GM23338 (cell line): Measurements from ENCODE around the gene SLC7A4. TPM values are rescaled to one million over a fixed set of nuclear protein-coding genes. Genes with fewer than 3 reads are reported as not detected.

Experiments
- ATAC-seq: fragments of 200-7000 bp; cut with Tn5 transposase; 3 replicates; pipeline ENCODE4 v1.9.1; 2020
- DNase-seq: peaks from one replicate; pipeline ENCODE4 v3.0.0-alpha.2; 2015; ENCODE audit warnings: low spot score
- H2AFZ ChIP-seq: fragments of 200-600 bp; sonication (generic); 2 replicates; pipeline ENCODE4 v1.8.0; 2016; ENCODE audit warnings: antibody characterized with exemption, mild to moderate bottlenecking, moderate library complexity
- H3F3A ChIP-seq: fragments of 200-600 bp; sonication (generic); replicated peaks from 2 replicates; pipeline ENCODE4 v1.8.0; 2017; ENCODE audit warnings: antibody characterized with exemption, mixed run types, low read depth
- H3K27ac ChIP-seq: fragments of 200-600 bp; sonication (generic); 2 replicates; pipeline ENCODE4 v1.6.1; 2016; ENCODE audit warnings: low read depth
- H3K27me3 ChIP-seq: fragments of 200-600 bp; sonication (generic); 2 replicates; pipeline ENCODE4 v1.8.0; 2016; ENCODE audit warnings: mild to moderate bottlenecking, mixed run types, moderate library complexity; ENCODE audit not compliant: insufficient read depth
- H3K36me3 ChIP-seq: fragments of 200-600 bp; sonication (generic); 2 replicates; pipeline ENCODE4 v1.8.0; 2016; ENCODE audit warnings: mild to moderate bottlenecking; ENCODE audit not compliant: insufficient read depth
- H3K4me1 ChIP-seq: fragments of 200-600 bp; sonication (generic); 2 replicates; pipeline ENCODE4 v1.8.0; 2016; ENCODE audit warnings: mild to moderate bottlenecking, moderate library complexity; ENCODE audit not compliant: insufficient read depth
- H3K4me2 ChIP-seq: fragments of 200-600 bp; sonication (generic); 2 replicates; pipeline ENCODE4 v1.7.1; 2017; ENCODE audit warnings: mixed run types
- H3K4me3 ChIP-seq: fragments of 200-600 bp; sonication (generic); 2 replicates; pipeline ENCODE4 v1.6.1; 2016; ENCODE audit warnings: mixed run types
- H3K79me2 ChIP-seq: fragments of 200-600 bp; sonication (generic); replicated peaks from 2 replicates; pipeline ENCODE4 v1.8.0; 2017; ENCODE audit warnings: mild to moderate bottlenecking; ENCODE audit not compliant: insufficient read depth
- H3K9me2 ChIP-seq: fragments of 200-600 bp; sonication (generic); 2 replicates; pipeline ENCODE4 v1.8.0; 2017; ENCODE audit not compliant: insufficient read depth
- H4K20me1 ChIP-seq: fragments of 200-600 bp; sonication (generic); replicated peaks from 2 replicates; pipeline ENCODE4 v1.8.0; 2017; ENCODE audit warnings: mild to moderate bottlenecking; ENCODE audit not compliant: insufficient read depth
- H3K27ac Mint-ChIP-seq: 2 replicates; pipeline ENCODE4 v1.8.0; 2020; ENCODE audit warnings: inconsistent platforms, mild to moderate bottlenecking, moderate library complexity, mixed read lengths
- H3K27me3 Mint-ChIP-seq: 3 replicates; pipeline ENCODE4 v1.8.0; 2022; ENCODE audit warnings: low read depth, mild to moderate bottlenecking, moderate library complexity, mixed read lengths, inconsistent platforms; ENCODE audit not compliant: insufficient read depth, poor library complexity
- H3K36me3 Mint-ChIP-seq: 3 replicates; pipeline ENCODE4 v1.8.0; 2021; ENCODE audit warnings: low read depth, mild to moderate bottlenecking, inconsistent platforms, moderate library complexity, mixed read lengths
- H3K4me1 Mint-ChIP-seq: 3 replicates; pipeline ENCODE4 v1.8.0; 2020; ENCODE audit warnings: mild to moderate bottlenecking, inconsistent platforms, mixed read lengths
- H3K4me3 Mint-ChIP-seq: 3 replicates; pipeline ENCODE4 v1.8.0; 2021; ENCODE audit warnings: moderate library complexity, mild to moderate bottlenecking, inconsistent platforms, mixed read lengths
- H3K9me3 Mint-ChIP-seq: 3 replicates; pipeline ENCODE4 v1.8.0; 2020; ENCODE audit warnings: moderate library complexity, mild to moderate bottlenecking, inconsistent platforms, mixed read lengths
- CREB1 ChIP-seq: fragments of 250-450 bp; sonication (Bioruptor Pico); IDR thresholded peaks from 2 replicates; pipeline ENCODE4 v1.5.0; 2020; ENCODE audit warnings: low read depth, mild to moderate bottlenecking, moderate library complexity
- EZH2 ChIP-seq: fragments of 200-600 bp; sonication (generic); IDR thresholded peaks from one replicate; pipeline ENCODE4 v1.8.0; 2017; ENCODE audit warnings: antibody characterized with exemption, mild to moderate bottlenecking, low read depth; ENCODE audit not compliant: unreplicated experiment
- EZH2phosphoT487 ChIP-seq: fragments of 200-600 bp; sonication (generic); IDR thresholded peaks from one replicate; pipeline ENCODE4 v1.8.1; 2018; ENCODE audit warnings: antibody characterized with exemption; ENCODE audit not compliant: unreplicated experiment
- JUNB ChIP-seq: IDR thresholded peaks from one replicate; pipeline ENCODE4 v1.6.1; 2016; ENCODE audit warnings: antibody characterized with exemption; ENCODE audit not compliant: unreplicated experiment
- NANOG ChIP-seq: IDR thresholded peaks from 2 replicates; pipeline ENCODE4 v1.6.1; 2016; ENCODE audit warnings: antibody characterized with exemption, borderline replicate concordance
- POLR2AphosphoS5 ChIP-seq: IDR thresholded peaks from 2 replicates; pipeline ENCODE4 v1.6.1; 2016; ENCODE audit warnings: antibody characterized with exemption, low read depth
- STAT1 ChIP-seq: IDR thresholded peaks from one replicate; pipeline ENCODE4 v1.6.1; 2016; ENCODE audit warnings: antibody characterized with exemption; ENCODE audit not compliant: unreplicated experiment
- ZNF114 ChIP-seq: fragments of 250-450 bp; sonication (Bioruptor Pico); IDR thresholded peaks from 2 replicates; pipeline ENCODE4 v1.5.0; 2020; ENCODE audit warnings: mild to moderate bottlenecking, moderate library complexity
- ZNF331 ChIP-seq: fragments of 250-450 bp; sonication (Bioruptor Pico); IDR thresholded peaks from 2 replicates; pipeline ENCODE4 v1.5.0; 2020; ENCODE audit warnings: low read depth, mild to moderate bottlenecking, moderate library complexity
- polyA plus RNA-seq: library from polyadenylated mRNA; unstranded; fragments of >200 nt; fragmentation: Nextera tagmentation; extraction: Ambion mirVana; gene quantifications from 2 replicates; pipeline ENCODE4 v1.2.1, GENCODE V29; 2016
- total RNA-seq: library from RNA; depleted of rRNA; stranded (reverse); fragments of >200 nt; shearing (Covaris generic); gene quantifications from 2 replicates; pipeline ENCODE4 v1.2.3, GENCODE V29; 2014
- TF ChIP-seq, protein P1 (sequence below): IDR thresholded peaks from one replicate; pipeline ENCODE4 v1.6.1; 2018; ENCODE audit warnings: antibody characterized with exemption; ENCODE audit not compliant: unreplicated experiment
- TF ChIP-seq, protein P2 (sequence below), 2 experiments: fragments of 200-600 bp in 1 of 2; sonication (generic) in 1 of 2; conservative IDR thresholded peaks; 2 replicates each; pipeline versions ENCODE4 v1.5.1 to v1.6.1; 2016 to 2017; ENCODE audit warnings: antibody characterized with exemption in 2 of 2, low read depth in 2 of 2, mild to moderate bottlenecking in 2 of 2, moderate library complexity in 1 of 2
- TF ChIP-seq, protein P3 (sequence below): fragments of 250-450 bp; sonication (Bioruptor Pico); IDR thresholded peaks from 2 replicates; pipeline ENCODE4 v1.5.0; 2020; ENCODE audit warnings: mild to moderate bottlenecking, moderate library complexity
- TF ChIP-seq, protein P4 (sequence below): IDR thresholded peaks from 2 replicates; pipeline ENCODE4 v1.6.1; 2016; ENCODE audit warnings: antibody characterized with exemption

Gene SLC7A4
- total and polyA plus RNA-seq, 2 experiments from 2014 or later, result 0.07 to 0.44 TPM

DNA sequence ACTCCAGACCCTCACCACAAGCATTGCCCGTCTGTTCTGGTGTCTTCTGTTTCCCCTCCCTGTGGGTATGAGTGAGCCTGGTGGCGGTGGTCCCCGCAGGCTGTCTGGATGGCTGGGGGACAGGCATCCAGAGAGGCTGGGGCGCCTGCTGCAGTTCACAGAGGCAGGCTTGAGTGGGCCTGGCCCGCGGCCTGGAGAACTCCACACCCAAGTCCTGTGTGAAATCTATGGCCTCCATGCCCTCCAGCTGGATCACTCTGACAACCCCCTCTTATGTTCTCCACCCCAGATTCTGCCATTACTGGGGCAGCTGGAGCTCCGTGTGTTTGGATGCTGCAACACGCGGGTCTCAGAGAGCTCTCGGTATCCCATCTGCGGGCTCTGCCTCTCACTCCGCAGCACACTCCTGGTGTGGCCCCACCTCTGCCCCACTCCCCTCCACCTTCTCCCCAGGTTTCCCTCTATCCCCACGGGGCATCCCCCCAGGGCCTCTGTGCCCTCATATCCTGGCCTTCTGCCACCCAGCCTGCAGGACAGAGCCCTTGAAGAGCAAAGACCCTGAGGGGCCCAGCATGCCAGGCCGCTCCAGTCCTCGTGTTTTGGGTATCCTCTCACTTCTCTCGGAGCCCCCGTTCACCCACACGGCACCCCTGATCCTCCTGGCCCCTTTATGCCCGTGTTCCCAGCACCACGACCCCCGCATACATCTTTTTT lies 44.7 kb upstream of the SLC7A4 start:
- H3K36me3 ChIP-seq, result no peaks in the 10 kb centered on the region
- no peak for DNase-seq
- no peaks in the 10 kb centered on the region for H3K9me2 ChIP-seq
- no peaks in the 10 kb centered on the region for H3K4me1 ChIP-seq
- Mint-ChIP-seq H3K27ac (no peak overlapping the region), H3K4me3 (no peak overlapping the region), H3K27me3 (peaks cover 6% of the 10 kb centered on the region), H3K9me3 (peaks cover 2% of the 10 kb centered on the region; the same call in 1 of the 3 replicates), H3K4me1 (peaks cover 4% of the 10 kb centered on the region; the same call in 2 of the 3 replicates), H3K36me3 (no peaks in the 10 kb centered on the region)
- ATAC-seq, result no peak
- no peaks in the 10 kb centered on the region for H3K27me3 ChIP-seq
- TF ChIP-seq, protein P1, sequence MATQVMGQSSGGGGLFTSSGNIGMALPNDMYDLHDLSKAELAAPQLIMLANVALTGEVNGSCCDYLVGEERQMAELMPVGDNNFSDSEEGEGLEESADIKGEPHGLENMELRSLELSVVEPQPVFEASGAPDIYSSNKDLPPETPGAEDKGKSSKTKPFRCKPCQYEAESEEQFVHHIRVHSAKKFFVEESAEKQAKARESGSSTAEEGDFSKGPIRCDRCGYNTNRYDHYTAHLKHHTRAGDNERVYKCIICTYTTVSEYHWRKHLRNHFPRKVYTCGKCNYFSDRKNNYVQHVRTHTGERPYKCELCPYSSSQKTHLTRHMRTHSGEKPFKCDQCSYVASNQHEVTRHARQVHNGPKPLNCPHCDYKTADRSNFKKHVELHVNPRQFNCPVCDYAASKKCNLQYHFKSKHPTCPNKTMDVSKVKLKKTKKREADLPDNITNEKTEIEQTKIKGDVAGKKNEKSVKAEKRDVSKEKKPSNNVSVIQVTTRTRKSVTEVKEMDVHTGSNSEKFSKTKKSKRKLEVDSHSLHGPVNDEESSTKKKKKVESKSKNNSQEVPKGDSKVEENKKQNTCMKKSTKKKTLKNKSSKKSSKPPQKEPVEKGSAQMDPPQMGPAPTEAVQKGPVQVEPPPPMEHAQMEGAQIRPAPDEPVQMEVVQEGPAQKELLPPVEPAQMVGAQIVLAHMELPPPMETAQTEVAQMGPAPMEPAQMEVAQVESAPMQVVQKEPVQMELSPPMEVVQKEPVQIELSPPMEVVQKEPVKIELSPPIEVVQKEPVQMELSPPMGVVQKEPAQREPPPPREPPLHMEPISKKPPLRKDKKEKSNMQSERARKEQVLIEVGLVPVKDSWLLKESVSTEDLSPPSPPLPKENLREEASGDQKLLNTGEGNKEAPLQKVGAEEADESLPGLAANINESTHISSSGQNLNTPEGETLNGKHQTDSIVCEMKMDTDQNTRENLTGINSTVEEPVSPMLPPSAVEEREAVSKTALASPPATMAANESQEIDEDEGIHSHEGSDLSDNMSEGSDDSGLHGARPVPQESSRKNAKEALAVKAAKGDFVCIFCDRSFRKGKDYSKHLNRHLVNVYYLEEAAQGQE, result no peak
- TF ChIP-seq ZNF331 (CRISPR knock-in tag) (no peak), EZH2phosphoT487 (no peak), ZNF114 (no peak), JUNB (no peak), EZH2 (no peak), POLR2AphosphoS5 (no peak), NANOG (no peak), STAT1 (no peak), CREB1 (CRISPR knock-in tag) (no peak)
- TF ChIP-seq, protein P2, sequence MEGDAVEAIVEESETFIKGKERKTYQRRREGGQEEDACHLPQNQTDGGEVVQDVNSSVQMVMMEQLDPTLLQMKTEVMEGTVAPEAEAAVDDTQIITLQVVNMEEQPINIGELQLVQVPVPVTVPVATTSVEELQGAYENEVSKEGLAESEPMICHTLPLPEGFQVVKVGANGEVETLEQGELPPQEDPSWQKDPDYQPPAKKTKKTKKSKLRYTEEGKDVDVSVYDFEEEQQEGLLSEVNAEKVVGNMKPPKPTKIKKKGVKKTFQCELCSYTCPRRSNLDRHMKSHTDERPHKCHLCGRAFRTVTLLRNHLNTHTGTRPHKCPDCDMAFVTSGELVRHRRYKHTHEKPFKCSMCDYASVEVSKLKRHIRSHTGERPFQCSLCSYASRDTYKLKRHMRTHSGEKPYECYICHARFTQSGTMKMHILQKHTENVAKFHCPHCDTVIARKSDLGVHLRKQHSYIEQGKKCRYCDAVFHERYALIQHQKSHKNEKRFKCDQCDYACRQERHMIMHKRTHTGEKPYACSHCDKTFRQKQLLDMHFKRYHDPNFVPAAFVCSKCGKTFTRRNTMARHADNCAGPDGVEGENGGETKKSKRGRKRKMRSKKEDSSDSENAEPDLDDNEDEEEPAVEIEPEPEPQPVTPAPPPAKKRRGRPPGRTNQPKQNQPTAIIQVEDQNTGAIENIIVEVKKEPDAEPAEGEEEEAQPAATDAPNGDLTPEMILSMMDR (conservative IDR thresholded peaks at IDR 0.05; ENCODE audit: low read depth in 2 of 2), result no peak
- TF ChIP-seq, protein P3, sequence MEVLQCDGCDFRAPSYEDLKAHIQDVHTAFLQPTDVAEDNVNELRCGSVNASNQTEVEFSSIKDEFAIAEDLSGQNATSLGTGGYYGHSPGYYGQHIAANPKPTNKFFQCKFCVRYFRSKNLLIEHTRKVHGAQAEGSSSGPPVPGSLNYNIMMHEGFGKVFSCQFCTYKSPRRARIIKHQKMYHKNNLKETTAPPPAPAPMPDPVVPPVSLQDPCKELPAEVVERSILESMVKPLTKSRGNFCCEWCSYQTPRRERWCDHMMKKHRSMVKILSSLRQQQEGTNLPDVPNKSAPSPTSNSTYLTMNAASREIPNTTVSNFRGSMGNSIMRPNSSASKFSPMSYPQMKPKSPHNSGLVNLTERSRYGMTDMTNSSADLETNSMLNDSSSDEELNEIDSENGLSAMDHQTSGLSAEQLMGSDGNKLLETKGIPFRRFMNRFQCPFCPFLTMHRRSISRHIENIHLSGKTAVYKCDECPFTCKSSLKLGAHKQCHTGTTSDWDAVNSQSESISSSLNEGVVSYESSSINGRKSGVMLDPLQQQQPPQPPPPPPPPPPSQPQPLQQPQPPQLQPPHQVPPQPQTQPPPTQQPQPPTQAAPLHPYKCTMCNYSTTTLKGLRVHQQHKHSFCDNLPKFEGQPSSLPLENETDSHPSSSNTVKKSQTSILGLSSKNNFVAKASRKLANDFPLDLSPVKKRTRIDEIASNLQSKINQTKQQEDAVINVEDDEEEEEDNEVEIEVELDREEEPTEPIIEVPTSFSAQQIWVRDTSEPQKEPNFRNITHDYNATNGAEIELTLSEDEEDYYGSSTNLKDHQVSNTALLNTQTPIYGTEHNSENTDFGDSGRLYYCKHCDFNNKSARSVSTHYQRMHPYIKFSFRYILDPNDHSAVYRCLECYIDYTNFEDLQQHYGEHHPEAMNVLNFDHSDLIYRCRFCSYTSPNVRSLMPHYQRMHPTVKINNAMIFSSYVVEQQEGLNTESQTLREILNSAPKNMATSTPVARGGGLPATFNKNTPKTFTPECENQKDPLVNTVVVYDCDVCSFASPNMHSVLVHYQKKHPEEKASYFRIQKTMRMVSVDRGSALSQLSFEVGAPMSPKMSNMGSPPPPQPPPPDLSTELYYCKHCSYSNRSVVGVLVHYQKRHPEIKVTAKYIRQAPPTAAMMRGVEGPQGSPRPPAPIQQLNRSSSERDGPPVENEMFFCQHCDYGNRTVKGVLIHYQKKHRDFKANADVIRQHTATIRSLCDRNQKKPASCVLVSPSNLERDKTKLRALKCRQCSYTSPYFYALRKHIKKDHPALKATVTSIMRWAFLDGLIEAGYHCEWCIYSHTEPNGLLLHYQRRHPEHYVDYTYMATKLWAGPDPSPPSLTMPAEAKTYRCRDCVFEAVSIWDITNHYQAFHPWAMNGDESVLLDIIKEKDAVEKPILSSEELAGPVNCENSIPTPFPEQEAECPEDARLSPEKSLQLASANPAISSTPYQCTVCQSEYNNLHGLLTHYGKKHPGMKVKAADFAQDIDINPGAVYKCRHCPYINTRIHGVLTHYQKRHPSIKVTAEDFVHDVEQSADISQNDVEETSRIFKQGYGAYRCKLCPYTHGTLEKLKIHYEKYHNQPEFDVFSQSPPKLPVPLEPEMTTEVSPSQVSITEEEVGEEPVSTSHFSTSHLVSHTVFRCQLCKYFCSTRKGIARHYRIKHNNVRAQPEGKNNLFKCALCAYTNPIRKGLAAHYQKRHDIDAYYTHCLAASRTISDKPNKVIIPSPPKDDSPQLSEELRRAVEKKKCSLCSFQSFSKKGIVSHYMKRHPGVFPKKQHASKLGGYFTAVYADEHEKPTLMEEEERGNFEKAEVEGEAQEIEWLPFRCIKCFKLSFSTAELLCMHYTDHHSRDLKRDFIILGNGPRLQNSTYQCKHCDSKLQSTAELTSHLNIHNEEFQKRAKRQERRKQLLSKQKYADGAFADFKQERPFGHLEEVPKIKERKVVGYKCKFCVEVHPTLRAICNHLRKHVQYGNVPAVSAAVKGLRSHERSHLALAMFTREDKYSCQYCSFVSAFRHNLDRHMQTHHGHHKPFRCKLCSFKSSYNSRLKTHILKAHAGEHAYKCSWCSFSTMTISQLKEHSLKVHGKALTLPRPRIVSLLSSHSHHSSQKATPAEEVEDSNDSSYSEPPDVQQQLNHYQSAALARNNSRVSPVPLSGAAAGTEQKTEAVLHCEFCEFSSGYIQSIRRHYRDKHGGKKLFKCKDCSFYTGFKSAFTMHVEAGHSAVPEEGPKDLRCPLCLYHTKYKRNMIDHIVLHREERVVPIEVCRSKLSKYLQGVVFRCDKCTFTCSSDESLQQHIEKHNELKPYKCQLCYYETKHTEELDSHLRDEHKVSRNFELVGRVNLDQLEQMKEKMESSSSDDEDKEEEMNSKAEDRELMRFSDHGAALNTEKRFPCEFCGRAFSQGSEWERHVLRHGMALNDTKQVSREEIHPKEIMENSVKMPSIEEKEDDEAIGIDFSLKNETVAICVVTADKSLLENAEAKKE (CRISPR knock-in tag), result no peak
- TF ChIP-seq, protein P4, sequence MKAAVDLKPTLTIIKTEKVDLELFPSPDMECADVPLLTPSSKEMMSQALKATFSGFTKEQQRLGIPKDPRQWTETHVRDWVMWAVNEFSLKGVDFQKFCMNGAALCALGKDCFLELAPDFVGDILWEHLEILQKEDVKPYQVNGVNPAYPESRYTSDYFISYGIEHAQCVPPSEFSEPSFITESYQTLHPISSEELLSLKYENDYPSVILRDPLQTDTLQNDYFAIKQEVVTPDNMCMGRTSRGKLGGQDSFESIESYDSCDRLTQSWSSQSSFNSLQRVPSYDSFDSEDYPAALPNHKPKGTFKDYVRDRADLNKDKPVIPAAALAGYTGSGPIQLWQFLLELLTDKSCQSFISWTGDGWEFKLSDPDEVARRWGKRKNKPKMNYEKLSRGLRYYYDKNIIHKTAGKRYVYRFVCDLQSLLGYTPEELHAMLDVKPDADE, result no peak
- no peak overlapping the region for H3K4me3 ChIP-seq
- H3K4me2 ChIP-seq, result no peak overlapping the region
- no peaks in the 10 kb centered on the region for H4K20me1 ChIP-seq
- no peak overlapping the region for H2AFZ ChIP-seq
- H3F3A ChIP-seq, result no peaks in the 10 kb centered on the region
- H3K79me2 ChIP-seq, result no peaks in the 10 kb centered on the region
- H3K27ac ChIP-seq, result no peak overlapping the region
